Medulla oblongata (tissue), 1 donor: Measurements from ENCODE around the gene ZNF736.
"Not testable (repeated sequence)": the region's sequence is repeated elsewhere in the genome, so short reads cannot be mapped to it uniquely, and the experiment has no call there.

Source experiments
- DNase-seq: peaks from one replicate; pipeline ENCODE4 v3.0.0-alpha.2; 2015; ENCODE audit errors: extremely low spot score

Gene ZNF736

GRCh38 chr7:64313740-64314491 is at the start of gene ZNF736:
Gene ZNF736 (plus strand): TSS chr7:64313961. CDS start chr7:64314151, 190 bp downstream.
- DNase-seq: peak; percentile 97

GRCh38 chr7:64266341-64266919 is 47.3 kb upstream of the ZNF736 start:
- DNase-seq: no peak

GRCh38 chr7:64277630-64278029 is 36.1 kb upstream of the ZNF736 start:
- DNase-seq: no peak

- DNase-seq: no peak
These were observed 18.9 kb upstream of the ZNF736 start for GRCh38 chr7:64294701-64295420.

- DNase-seq: not testable (repeated sequence)
These were observed 16.3 kb upstream of the ZNF736 start for GRCh38 chr7:64297418-64297817.

- no peak for DNase-seq
These were observed 12.9 kb upstream of the ZNF736 start for GRCh38 chr7:64300641-64301405.

GRCh38 chr7:64307254-64308015 is 6.3 kb upstream of the ZNF736 start:
- DNase-seq: peak; percentile 98

GRCh38 chr7:64308016-64308270 is 5.8 kb upstream of the ZNF736 start:
- no peak for DNase-seq

- DNase-seq: no peak
These were observed 3.3 kb upstream of the ZNF736 start for GRCh38 chr7:64310426-64310825.

GRCh38 chr7:64312826-64313225 is 935 bp upstream of the ZNF736 start:
- no peak for DNase-seq

GRCh38 chr7:64314566-64314965 is 805 bp downstream of the ZNF736 start:
- DNase-seq: no peak

GRCh38 chr7:64316031-64316742 is 2.4 kb downstream of the ZNF736 start:
- DNase-seq: not testable (repeated sequence)

GRCh38 chr7:64320547-64321513 is 7.1 kb downstream of the ZNF736 start:
- DNase-seq: peak; percentile 28

- DNase-seq: not testable (repeated sequence)
These were observed 10.4 kb downstream of the ZNF736 start for GRCh38 chr7:64324166-64324565.

GRCh38 chr7:64348713-64349210 is 35.0 kb downstream of the ZNF736 start:
- not testable (repeated sequence) for DNase-seq

GRCh38 chr7:64359543-64359942 is 45.8 kb downstream of the ZNF736 start:
- no peak for DNase-seq

- DNase-seq: no peak
These were observed 57.4 kb downstream of the ZNF736 start for GRCh38 chr7:64371116-64371515.

GRCh38 chr7:64373017-64373416 is 59.3 kb downstream of the ZNF736 start:
- no peak for DNase-seq

GRCh38 chr7:64400401-64400800 is 86.6 kb downstream of the ZNF736 start:
- DNase-seq: no peak
